GM12891 (cell line): Measurements from ENCODE around the gene NIN.

Source experiments
- DNase-seq: peaks from one replicate; pipeline ENCODE4 v3.0.0; 2011; ENCODE audit warnings: low spot score; ENCODE audit not compliant: insufficient read length
- FAIRE-seq: peaks from 2 replicates; lab custom pipeline; 2011; peaks lifted over from hg19 to GRCh38; lab: Jason Lieb, UNC
- PAX5 ChIP-seq: IDR thresholded peaks from 2 replicates; pipeline ENCODE4 v1.6.1; 2011; ENCODE audit warnings: low read length, moderate library complexity, mild to moderate bottlenecking; ENCODE audit not compliant: insufficient read depth, severe bottlenecking
- POLR2A ChIP-seq: IDR thresholded peaks from 2 replicates; pipeline ENCODE4 v1.6.1; 2011; ENCODE audit warnings: low read depth, low read length, control low read depth
- POLR2AphosphoS5 ChIP-seq: IDR thresholded peaks from 2 replicates; pipeline ENCODE4 v1.6.1; 2011; ENCODE audit warnings: low read depth, low read length, control low read depth
- POU2F2 ChIP-seq: IDR thresholded peaks from 2 replicates; pipeline ENCODE4 v1.6.1; 2011; ENCODE audit warnings: low read depth, mild to moderate bottlenecking, control low read depth, low read length, moderate library complexity
- SPI1 ChIP-seq: IDR thresholded peaks from 2 replicates; pipeline ENCODE4 v1.6.1; 2011; ENCODE audit warnings: low read depth, low read length, control low read depth
- TAF1 ChIP-seq: IDR thresholded peaks from 2 replicates; pipeline ENCODE4 v1.6.1; 2011; ENCODE audit warnings: low read depth, low read length, control low read depth

Gene NIN

GRCh38 chr14:50741567-50741966, 89.4 kb downstream of the NIN start:
- TF ChIP-seq POLR2AphosphoS5 (no peak), POLR2A (no peak), PAX5 (no peak), SPI1 (no peak), POU2F2 (no peak), TAF1 (no peak)
- no peak for DNase-seq
- FAIRE-seq, result peak; percentile 52

- TF ChIP-seq SPI1, result no peak
- no peak for TF ChIP-seq POLR2A
- no peak for TF ChIP-seq PAX5
- no peak for TF ChIP-seq POU2F2
- no peak for TF ChIP-seq POLR2AphosphoS5
- no peak for TF ChIP-seq TAF1
- FAIRE-seq, result peak; percentile 74
- no peak for DNase-seq
Observed at GRCh38 chr14:50740856-50741255, 90.1 kb downstream of the NIN start.

- no peak for DNase-seq
- TF ChIP-seq SPI1 (no peak), POLR2A (no peak), PAX5 (no peak), TAF1 (no peak), POLR2AphosphoS5 (no peak), POU2F2 (no peak)
- no peak for FAIRE-seq
Observed at GRCh38 chr14:50739186-50739585, 91.8 kb downstream of the NIN start.

- FAIRE-seq (peak; percentile 74), DNase-seq (no peak)
- TF ChIP-seq TAF1 (no peak), PAX5 (no peak), POU2F2 (peak; percentile 66; the same call in 1 of the 2 replicates), SPI1 (peak; percentile 6; the same call in 1 of the 2 replicates), POLR2A (peak; percentile 35; the same call in 1 of the 2 replicates), POLR2AphosphoS5 (peak; percentile 34; the same call in 1 of the 2 replicates)
Observed at GRCh38 chr14:50736932-50737419, 94.0 kb downstream of the NIN start.

- no peak for TF ChIP-seq PAX5
- no peak for TF ChIP-seq TAF1
- DNase-seq, result no peak
- FAIRE-seq, result no peak
Observed at GRCh38 chr14:50734950-50735695, 95.8 kb downstream of the NIN start.

GRCh38 chr14:50733494-50733893, 97.5 kb downstream of the NIN start:
- DNase-seq (no peak), FAIRE-seq (no peak)
- no peak for TF ChIP-seq POLR2AphosphoS5
- no peak for TF ChIP-seq SPI1
- no peak for TF ChIP-seq POLR2A
- no peak for TF ChIP-seq POU2F2
- TF ChIP-seq TAF1, result no peak
- no peak for TF ChIP-seq PAX5

GRCh38 chr14:50728836-50729235, 102.1 kb downstream of the NIN start:
- FAIRE-seq (no peak), DNase-seq (no peak)
- TF ChIP-seq SPI1 (no peak), PAX5 (no peak), POU2F2 (no peak), POLR2A (no peak), TAF1 (no peak), POLR2AphosphoS5 (no peak)

GRCh38 chr14:50726372-50727107, 104.4 kb downstream of the NIN start:
- DNase-seq (no peak), FAIRE-seq (peak; percentile 43)
- TF ChIP-seq PAX5, result no peak
- no peak for TF ChIP-seq SPI1
- TF ChIP-seq POLR2AphosphoS5, result no peak
- TF ChIP-seq POLR2A, result no peak
- no peak; the same call in 1 of the 2 replicates for TF ChIP-seq POU2F2
- no peak for TF ChIP-seq TAF1

GRCh38 chr14:50725761-50726160, 105.2 kb downstream of the NIN start:
- no peak for TF ChIP-seq POLR2AphosphoS5
- no peak for TF ChIP-seq POLR2A
- no peak for TF ChIP-seq PAX5
- no peak for TF ChIP-seq SPI1
- no peak for TF ChIP-seq POU2F2
- no peak for TF ChIP-seq TAF1
- DNase-seq (no peak), FAIRE-seq (no peak)
